Mucosa of stomach (tissue), 1 donor: ENCODE results near the gene GRIK3.

ENCODE experiments used
- H3K27me3 ChIP-seq: one replicate; pipeline ENCODE4 v1.7.0; 2013; ENCODE audit warnings: mild to moderate bottlenecking, low read length; ENCODE audit not compliant: control insufficient read depth, insufficient read depth
- H3K36me3 ChIP-seq: one replicate; pipeline ENCODE4 v1.7.0; 2013; ENCODE audit warnings: low read length; ENCODE audit not compliant: control insufficient read depth, insufficient read depth
- H3K4me1 ChIP-seq: one replicate; pipeline ENCODE4 v1.7.0; 2013; ENCODE audit warnings: mild to moderate bottlenecking, low read length; ENCODE audit not compliant: control insufficient read depth, insufficient read depth
- H3K4me3 ChIP-seq: one replicate; pipeline ENCODE4 v1.7.0; 2013; ENCODE audit warnings: low read length
- H3K9ac ChIP-seq: one replicate; pipeline ENCODE4 v1.7.0; 2013; ENCODE audit warnings: mild to moderate bottlenecking, low read length, moderate library complexity
- H3K9me3 ChIP-seq: one replicate; pipeline ENCODE4 v1.7.0; 2013; ENCODE audit warnings: mild to moderate bottlenecking, low read length, moderate library complexity; ENCODE audit not compliant: control insufficient read depth
- donor health status: Pancreatic carcinoma.

Gene GRIK3

DNA sequence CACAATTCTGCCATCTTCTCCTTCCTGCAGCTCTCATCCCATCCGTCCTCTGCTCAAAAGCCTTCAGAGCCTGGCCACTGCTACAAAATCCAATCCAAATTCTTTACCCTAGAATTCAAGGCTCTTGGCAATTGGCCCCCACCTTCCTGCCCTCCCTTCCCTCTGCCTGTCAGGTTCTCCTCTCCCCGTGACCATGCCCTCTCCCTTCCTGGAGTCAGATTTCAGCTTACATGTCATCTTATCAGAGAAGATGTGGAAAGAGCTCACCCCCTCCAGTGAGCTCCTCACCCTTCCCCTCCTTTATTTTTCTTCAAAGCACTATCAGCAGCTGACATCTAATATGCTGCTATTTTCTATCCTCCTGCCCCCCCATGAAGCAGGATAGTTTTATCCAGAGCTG is 86.9 kb downstream of the GRIK3 start:
- Histone ChIP-seq H3K9ac (no peak overlapping the region), H3K4me1 (no peaks in the 10 kb centered on the region), H3K4me3 (no peak overlapping the region), H3K36me3 (no peaks in the 10 kb centered on the region), H3K27me3 (no peaks in the 10 kb centered on the region), H3K9me3 (no peaks in the 10 kb centered on the region)

DNA sequence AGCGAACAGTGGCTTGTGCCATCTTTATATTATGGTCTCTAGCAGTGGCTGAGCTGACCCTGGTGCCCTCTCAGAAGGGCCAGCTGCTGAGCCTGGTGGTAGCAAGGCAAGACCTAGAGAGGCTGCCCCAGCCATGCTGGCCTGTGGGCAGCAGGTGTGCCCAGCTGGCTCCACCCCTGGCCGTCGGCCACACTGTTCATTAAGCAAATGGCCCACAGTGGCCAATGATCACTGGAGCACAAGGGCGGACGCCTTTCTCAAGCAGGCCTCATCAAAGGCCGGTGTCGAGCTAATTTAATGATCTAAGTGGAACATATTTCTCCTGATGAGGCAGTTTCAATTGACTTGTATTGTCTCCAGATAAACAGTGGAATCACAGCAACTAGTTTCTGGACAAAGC is 89.4 kb downstream of the GRIK3 start:
- Histone ChIP-seq H3K4me3 (no peak overlapping the region), H3K36me3 (no peaks in the 10 kb centered on the region), H3K9ac (no peak overlapping the region), H3K9me3 (no peaks in the 10 kb centered on the region), H3K27me3 (peaks cover 4% of the 10 kb centered on the region), H3K4me1 (no peaks in the 10 kb centered on the region)

DNA sequence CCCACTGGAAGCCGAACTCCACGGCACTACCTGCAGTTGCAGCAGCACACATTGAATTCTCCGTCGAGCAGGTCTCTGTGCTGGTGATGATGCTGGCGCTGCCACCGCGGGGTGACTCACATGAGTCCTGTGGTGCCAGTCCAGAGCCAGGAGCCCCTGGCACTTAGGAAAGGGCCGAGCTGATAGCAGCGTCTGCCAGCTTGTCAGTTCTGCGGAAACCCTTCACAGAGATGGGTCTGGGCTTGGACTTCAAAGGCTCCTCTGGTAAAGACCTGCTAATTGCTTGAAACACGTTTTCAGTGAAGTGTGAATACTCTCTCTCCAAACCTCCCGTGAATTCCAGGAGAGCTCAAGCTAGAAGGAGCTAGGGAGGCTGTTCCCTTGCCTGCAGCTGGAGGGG is 92.2 kb downstream of the GRIK3 start:
- H3K4me3 ChIP-seq: no peak overlapping the region
- no peaks in the 10 kb centered on the region for H3K36me3 ChIP-seq
- H3K4me1 ChIP-seq: no peaks in the 10 kb centered on the region
- H3K9me3 ChIP-seq: no peaks in the 10 kb centered on the region
- H3K9ac ChIP-seq: no peak overlapping the region
- H3K27me3 ChIP-seq: peaks cover 4% of the 10 kb centered on the region

DNA sequence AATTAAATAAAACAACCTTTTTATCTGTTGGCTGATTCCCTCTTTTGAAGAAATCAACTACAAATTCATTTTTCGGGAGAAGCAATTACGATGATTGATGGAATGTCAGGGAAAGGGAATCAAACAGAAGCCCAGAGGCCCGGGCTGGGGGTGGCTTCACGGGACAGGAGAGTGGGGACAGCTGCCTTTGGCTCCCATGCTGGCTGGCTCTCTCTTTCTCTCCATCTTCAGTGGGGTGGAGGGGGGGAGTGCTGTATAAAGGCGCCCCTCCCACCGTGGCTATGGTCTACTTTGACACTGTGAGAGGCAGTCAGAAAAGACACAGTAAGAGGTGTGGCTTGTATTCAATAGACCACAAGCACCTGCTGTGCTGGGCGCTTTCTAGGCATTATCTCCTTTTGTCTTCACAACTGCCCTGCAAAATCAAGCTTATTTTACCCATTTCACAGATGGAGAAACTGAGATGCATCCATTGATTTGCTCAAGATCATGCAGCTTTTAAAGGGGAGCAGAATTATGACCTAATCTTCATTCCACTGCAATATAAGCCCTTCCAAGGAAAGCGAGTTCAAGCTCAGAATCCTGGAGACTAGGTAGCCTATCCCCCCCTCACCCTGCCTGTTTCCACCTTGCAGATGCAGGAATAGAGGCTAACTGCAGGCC is 92.9 kb downstream of the GRIK3 start:
- Histone ChIP-seq H3K27me3 (peaks cover 4% of the 10 kb centered on the region), H3K9ac (no peak overlapping the region), H3K36me3 (no peaks in the 10 kb centered on the region)

DNA sequence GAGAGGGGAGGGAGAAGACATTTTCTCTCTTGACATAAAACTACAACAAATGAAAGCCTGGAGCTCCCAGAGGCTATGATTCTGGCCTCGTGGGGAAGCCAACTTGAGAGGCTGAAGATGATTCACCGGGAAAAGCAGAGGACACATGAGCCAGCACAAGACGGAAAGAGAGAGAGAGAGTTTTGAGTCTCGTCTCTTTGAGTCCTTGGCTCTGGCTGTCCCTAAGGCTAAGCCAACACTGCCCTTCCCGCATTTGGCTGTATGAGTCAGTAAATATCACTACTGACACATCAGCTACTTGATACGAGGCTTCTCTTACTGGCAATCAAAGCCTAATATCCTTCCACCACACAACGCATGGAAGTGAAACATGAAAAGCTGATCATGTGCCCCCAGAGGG is 95.5 kb downstream of the GRIK3 start:
- no peak overlapping the region for H3K9ac ChIP-seq
- H3K9me3 ChIP-seq: no peaks in the 10 kb centered on the region
- peaks cover 4% of the 10 kb centered on the region for H3K27me3 ChIP-seq
- H3K4me3 ChIP-seq: no peak overlapping the region
- no peaks in the 10 kb centered on the region for H3K36me3 ChIP-seq
- no peaks in the 10 kb centered on the region for H3K4me1 ChIP-seq

More for the DNA sequence above, 92.9 kb downstream of the GRIK3 start:
- no peak overlapping the region for H3K4me3 ChIP-seq
- no peaks in the 10 kb centered on the region for H3K4me1 ChIP-seq
- no peaks in the 10 kb centered on the region for H3K9me3 ChIP-seq

DNA sequence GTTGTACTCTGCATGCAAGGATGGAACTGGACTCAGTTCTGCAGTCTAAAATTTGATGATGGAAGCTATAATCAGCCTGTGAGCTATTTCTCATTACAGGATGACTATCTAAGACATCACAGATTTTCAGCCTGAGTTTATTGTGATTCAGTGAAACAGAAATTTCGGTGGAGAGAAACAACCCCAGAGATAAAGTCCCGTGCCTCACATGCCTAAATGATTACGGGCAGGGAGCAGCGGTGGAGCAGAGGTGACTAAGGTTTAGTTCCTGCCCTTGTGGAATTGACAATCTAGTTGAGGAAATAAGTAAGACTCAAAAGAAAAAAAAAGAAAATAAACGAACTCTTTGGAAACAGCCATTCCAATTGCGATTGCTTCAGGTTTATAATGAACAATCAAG is 96.9 kb downstream of the GRIK3 start:
- Histone ChIP-seq H3K9ac (no peak overlapping the region), H3K9me3 (no peaks in the 10 kb centered on the region), H3K4me3 (no peak overlapping the region), H3K4me1 (no peaks in the 10 kb centered on the region), H3K36me3 (no peaks in the 10 kb centered on the region), H3K27me3 (peaks cover 4% of the 10 kb centered on the region)

DNA sequence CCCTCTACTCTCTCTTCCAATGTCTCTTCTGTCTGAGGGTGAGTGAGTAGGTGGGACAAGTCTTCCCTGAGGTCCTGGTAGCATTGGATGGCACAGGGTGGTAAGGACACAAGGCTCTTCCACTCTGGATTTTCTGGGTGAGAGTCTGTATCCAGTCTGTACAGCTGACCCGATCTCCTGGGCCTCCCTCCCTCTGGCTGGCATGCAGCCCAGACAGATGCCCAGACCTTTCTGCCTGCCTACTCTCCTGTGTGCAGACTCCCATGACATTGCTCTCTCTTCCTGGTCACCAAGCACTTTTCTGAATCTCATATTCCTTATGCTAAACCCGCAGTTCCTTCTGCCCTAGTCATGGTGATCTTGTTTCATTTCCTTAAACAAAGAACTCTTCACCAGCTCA is 100.3 kb downstream of the GRIK3 start:
- Histone ChIP-seq H3K9me3 (no peaks in the 10 kb centered on the region), H3K4me1 (no peaks in the 10 kb centered on the region), H3K4me3 (no peak overlapping the region), H3K9ac (no peak overlapping the region), H3K36me3 (no peaks in the 10 kb centered on the region), H3K27me3 (no peaks in the 10 kb centered on the region)

DNA sequence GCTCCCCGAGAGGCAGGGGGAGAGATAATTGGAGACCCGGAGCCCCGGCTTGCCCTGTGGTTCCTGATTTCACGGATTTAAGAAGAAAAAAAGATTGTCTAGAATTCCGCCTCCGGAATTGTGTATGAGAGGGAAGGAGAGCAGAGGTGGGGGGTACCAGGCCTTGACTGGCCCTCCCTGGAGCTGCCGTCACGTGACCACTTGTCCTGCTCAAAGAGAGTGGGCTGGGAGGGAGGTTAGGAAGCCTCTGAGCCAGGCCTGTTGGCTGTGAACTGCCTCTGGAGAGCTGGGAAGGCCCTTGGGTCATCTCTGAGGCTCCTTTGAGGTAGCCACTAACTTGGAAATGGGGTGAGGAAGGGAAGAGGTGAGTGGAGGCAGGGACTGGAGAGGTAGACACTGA is 106.5 kb downstream of the GRIK3 start:
- Histone ChIP-seq H3K9ac (no peak overlapping the region), H3K36me3 (no peaks in the 10 kb centered on the region), H3K4me3 (no peak overlapping the region), H3K27me3 (no peaks in the 10 kb centered on the region), H3K9me3 (no peaks in the 10 kb centered on the region), H3K4me1 (no peaks in the 10 kb centered on the region)

DNA sequence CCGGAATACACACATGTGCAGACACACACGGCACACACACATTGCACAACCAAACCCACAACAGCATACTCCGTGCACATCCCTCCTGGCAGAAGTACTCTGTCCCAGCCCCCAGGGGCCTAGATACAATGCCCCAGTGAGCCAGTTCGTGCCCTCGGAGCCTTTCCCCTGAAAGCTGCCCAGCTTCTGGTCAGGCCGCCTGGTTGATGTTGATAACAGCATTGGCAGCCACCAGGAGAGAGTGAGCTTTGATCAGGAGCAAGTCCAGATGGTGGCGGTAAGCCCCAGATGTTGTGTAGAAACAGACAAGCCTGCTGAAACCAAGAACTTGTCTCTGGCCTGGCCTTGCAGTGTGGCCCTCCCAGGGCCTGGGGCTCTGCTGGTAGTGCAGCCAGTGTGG is 109.1 kb downstream of the GRIK3 start:
- H3K9me3 ChIP-seq: no peaks in the 10 kb centered on the region
- H3K9ac ChIP-seq: no peak overlapping the region
- H3K4me3 ChIP-seq: no peak overlapping the region
- no peaks in the 10 kb centered on the region for H3K4me1 ChIP-seq
- no peaks in the 10 kb centered on the region for H3K36me3 ChIP-seq
- no peaks in the 10 kb centered on the region for H3K27me3 ChIP-seq

DNA sequence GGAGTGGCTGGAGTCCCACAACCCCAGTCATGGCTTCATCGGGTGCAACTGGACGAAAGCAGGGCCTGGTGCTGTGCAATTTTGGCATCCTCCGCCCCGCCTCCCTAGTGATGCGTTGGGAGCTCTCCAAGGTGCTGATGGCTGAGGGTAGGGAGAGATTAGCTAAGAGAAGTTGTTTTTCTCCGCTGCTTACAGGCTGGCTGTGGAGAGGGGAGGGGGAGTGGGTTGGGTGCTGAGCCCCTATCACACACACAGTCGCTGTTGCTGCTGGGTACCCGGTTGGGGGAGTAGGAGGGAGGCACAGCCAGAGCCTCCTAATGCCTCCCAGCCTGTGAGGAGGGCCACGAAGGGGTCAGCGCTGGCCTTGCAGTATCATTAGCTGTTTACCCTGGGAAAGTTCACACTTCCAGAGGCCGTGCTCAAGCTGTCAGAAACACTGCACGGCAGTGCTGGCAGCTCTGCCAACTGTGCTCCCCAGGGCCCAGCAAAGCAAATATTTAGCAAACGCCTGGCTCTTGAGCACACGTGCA is 110.0 kb downstream of the GRIK3 start:
- no peaks in the 10 kb centered on the region for H3K27me3 ChIP-seq
- H3K36me3 ChIP-seq: no peaks in the 10 kb centered on the region

DNA sequence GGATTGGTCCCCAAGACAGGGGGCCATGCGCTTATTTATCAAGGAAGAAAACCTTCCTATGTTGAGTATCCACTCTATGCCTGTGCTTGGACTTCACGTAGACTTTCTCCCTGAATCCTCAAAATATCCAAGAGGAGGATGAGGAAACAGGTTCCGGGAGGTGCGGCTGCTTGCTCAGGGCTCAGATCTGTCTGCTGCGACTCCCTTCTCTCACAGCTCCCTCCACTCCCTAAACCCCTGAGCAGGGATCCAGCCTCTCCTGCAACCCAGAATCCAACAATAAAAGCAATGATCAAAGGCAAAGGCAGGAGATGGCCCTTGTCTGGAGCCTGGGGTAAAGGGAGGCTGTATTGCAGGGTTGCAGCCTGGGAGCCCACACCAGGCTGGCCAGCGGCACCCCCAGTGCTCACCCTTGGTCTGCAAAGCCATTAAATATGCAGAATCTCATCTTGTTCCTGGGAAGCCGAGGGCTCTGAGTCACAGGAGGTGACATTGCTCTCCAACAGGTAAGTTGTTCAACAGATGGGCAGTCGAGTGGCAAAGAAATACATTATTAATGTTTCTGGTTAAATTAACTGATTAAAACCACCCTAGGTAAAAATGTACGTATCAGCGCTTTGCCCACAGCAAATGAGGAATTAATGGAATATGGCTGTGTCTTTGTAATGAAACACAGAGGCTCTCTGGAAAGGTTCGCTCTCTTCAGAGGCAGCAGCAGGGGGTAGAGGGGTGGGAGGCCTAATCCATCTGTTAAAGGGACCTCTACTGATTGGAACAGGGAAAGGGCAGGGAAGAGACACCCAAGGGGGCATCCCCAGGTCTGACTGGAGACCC is 111.5 kb downstream of the GRIK3 start:
- Histone ChIP-seq H3K9ac (no peak overlapping the region), H3K4me1 (no peaks in the 10 kb centered on the region), H3K4me3 (no peak overlapping the region), H3K27me3 (no peaks in the 10 kb centered on the region), H3K36me3 (no peaks in the 10 kb centered on the region), H3K9me3 (no peaks in the 10 kb centered on the region)

More for the DNA sequence above, 110.0 kb downstream of the GRIK3 start:
- Histone ChIP-seq H3K9me3 (no peaks in the 10 kb centered on the region), H3K4me3 (no peak overlapping the region), H3K4me1 (no peaks in the 10 kb centered on the region), H3K9ac (no peak overlapping the region)

DNA sequence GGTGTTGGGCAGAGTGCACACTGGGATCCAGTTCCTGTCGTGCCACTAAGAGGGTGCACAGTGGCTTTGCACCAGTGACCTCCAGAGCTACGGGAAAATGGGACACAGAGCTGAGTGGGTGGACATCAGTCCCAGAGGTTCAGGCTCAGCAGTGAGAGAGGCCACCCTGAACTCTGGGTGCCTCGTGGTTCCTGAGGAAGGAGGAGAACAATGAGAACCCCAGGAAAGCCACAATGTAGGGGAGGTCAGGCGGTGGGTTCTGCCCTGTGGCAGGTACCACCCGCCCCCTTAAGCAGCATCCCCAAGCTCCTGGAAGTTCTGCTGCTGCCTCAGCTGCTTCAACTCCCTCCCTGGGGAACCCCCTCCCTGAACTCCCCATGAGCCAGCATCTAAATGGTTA is 112.2 kb downstream of the GRIK3 start:
- H3K4me1 ChIP-seq: no peaks in the 10 kb centered on the region
- no peaks in the 10 kb centered on the region for H3K36me3 ChIP-seq
- H3K27me3 ChIP-seq: no peaks in the 10 kb centered on the region

More for the DNA sequence above, 112.2 kb downstream of the GRIK3 start:
- Histone ChIP-seq H3K4me3 (no peak overlapping the region), H3K9me3 (no peaks in the 10 kb centered on the region), H3K9ac (no peak overlapping the region)
